Ovary (tissue), 9 donors: ENCODE data around the gene CAMTA1. TPM values are rescaled to one million over a fixed set of nuclear protein-coding genes. Genes with fewer than 3 reads are reported as not detected.

ENCODE experiments used
- DNase-seq, 5 donors: peaks; one replicate each; pipeline ENCODE4 v3.0.0-alpha.2; 2019 to 2020
- H3K27ac ChIP-seq, 2 donors: fragments of 200-600 bp; one replicate each; pipeline versions ENCODE4 v1.5.1 to v1.8.0; 2019 to 2022
- H3K27me3 ChIP-seq: fragments of 200-600 bp; one replicate; pipeline ENCODE4 v1.8.0; 2022
- H3K36me3 ChIP-seq: fragments of 200-600 bp; sonication (generic); one replicate; pipeline ENCODE4 v1.5.1; 2019
- H3K4me1 ChIP-seq: one replicate; pipeline ENCODE4 v1.8.1; 2013; ENCODE audit warnings: mild to moderate bottlenecking, moderate library complexity; ENCODE audit not compliant: insufficient read depth
- H3K4me3 ChIP-seq: fragments of 200-600 bp; sonication (generic); one replicate; pipeline ENCODE4 v1.5.1; 2017
- H3K9me3 ChIP-seq, 2 donors: fragments of 200-600 bp in 1 of 2; sonication (generic) in 1 of 2; one replicate each; pipeline versions ENCODE4 v1.5.1 to v1.8.1; 2013 to 2019; ENCODE audit warnings: mild to moderate bottlenecking in 1 of 2, moderate library complexity in 1 of 2
- CTCF ChIP-seq, 3 donors: fragments of 450-650 bp in 2 of 3; fragments of 200-600 bp in 1 of 3; IDR thresholded peaks; one replicate each; pipeline versions ENCODE4 v1.5.1 to v1.8.0; 2016 to 2022; ENCODE audit warnings: antibody characterized with exemption in 3 of 3, mild to moderate bottlenecking in 1 of 3
- EP300 ChIP-seq: sonication (generic); formaldehyde crosslinking; IDR thresholded peaks from one replicate; pipeline ENCODE4 v1.6.1; 2017; ENCODE audit warnings: antibody characterized with exemption
- POLR2A ChIP-seq: fragments of 450-650 bp; IDR thresholded peaks from one replicate; pipeline ENCODE4 v1.6.1; 2017; ENCODE audit warnings: antibody characterized with exemption, mild to moderate bottlenecking, moderate library complexity
- WGBS, 3 donors: extraction: QIAGEN DNeasy Blood & Tissue Kit in 1 of 3; methylation state at CpG; one replicate each; pipeline versions ENCODE4 v1.1.5 to v1.1.7; 2013 to 2017; 5-methylcytosine and 5-hydroxymethylcytosine counted together
- intact Hi-C, 4 donors: fragments of 100-400 bp; cut with DNase I; formaldehyde crosslinking; loops; one replicate each; pipeline versions ENCODE4 v1.11.0 to v1.15.1; 2022 to 2023
- polyA plus RNA-seq, 2 donors: library from polyadenylated mRNA; stranded (reverse); fragments of 200-250 nt in 1 of 2; fragments of 350-450 nt in 1 of 2; fragmentation: Illumina TruSeq in 1 of 2; extraction: RNeasy Lipid Tissue Mini Kit (QIAGEN cat#74804) in 1 of 2; gene quantifications; one replicate each; pipeline ENCODE4 v1.2.3, GENCODE V29; 2013 to 2014
- total RNA-seq, 7 donors: library from RNA; depleted of rRNA in 2 of 7; stranded (reverse); fragments of >200 nt in 2 of 7; fragmentation: NEBNext Ultra II Directional in 3 of 7; extraction: Animal tissue kit (Norgen Biotek cat#: 25700) in 3 of 7; gene quantifications; one replicate each; pipeline versions ENCODE4 v1.1.0 to v1.2.4, GENCODE V29; 2016 to 2023
- donor health status: DM: no; HTN: no; CAD: no; lungs with moderate emphysema.
- donor health status: DM: no; HTN: no; CAD: no.
- donor health status: Bipolar disorder and iron deficiency.
- donor health status: DM: yes; HTN: yes; CAD: no.
- donor health status: DM: no; HTN: no; CAD: no.
- donor health status: DM: yes; HTN: yes; CAD: no.

Gene CAMTA1
- total and polyA plus RNA-seq, 9 donors: 51.1 to 150 (median 67.4) TPM

- peaks cover 4% of the 10 kb centered on the region for H3K4me1 ChIP-seq
- no peak overlapping the region for H3K27ac ChIP-seq
- H3K4me3 ChIP-seq: no peak overlapping the region
- no peaks in the 10 kb centered on the region for H3K9me3 ChIP-seq
- intact Hi-C loops: no loop called here
- H3K36me3 ChIP-seq: no peaks in the 10 kb centered on the region
- no peaks in the 10 kb centered on the region for H3K27me3 ChIP-seq
- no peak for DNase-seq
- no peak for TF ChIP-seq POLR2A
- TF ChIP-seq CTCF (IDR thresholded peaks at IDR 0.05): no peak
- no peak for TF ChIP-seq EP300
- WGBS, 3 donors: 83 to 89% (median 87%) methylated on average over 8 of the region's 8 CpGs
Measured at GRCh38 chr1:7303554-7304317, 518.5 kb downstream of the CAMTA1 start.

GRCh38 chr1:7313081-7313546 is 527.9 kb downstream of the CAMTA1 start:
- H3K27ac ChIP-seq: no peak overlapping the region
- no peaks in the 10 kb centered on the region for H3K36me3 ChIP-seq
- no peak for DNase-seq
- H3K4me1 ChIP-seq: no peaks in the 10 kb centered on the region
- intact Hi-C loops: no loop called here
- 40 to 52% (median 48%) methylated on average over 8 of the region's 8 CpGs for WGBS, 3 donors
- H3K4me3 ChIP-seq: no peak overlapping the region
- H3K9me3 ChIP-seq: no peaks in the 10 kb centered on the region
- no peaks in the 10 kb centered on the region for H3K27me3 ChIP-seq
- TF ChIP-seq EP300: no peak
- no peak for TF ChIP-seq CTCF (IDR thresholded peaks at IDR 0.05)
- no peak for TF ChIP-seq POLR2A

GRCh38 chr1:7313826-7314225 is 528.6 kb downstream of the CAMTA1 start:
- Histone ChIP-seq H3K36me3 (no peaks in the 10 kb centered on the region), H3K27ac (no peak overlapping the region), H3K9me3 (no peaks in the 10 kb centered on the region), H3K27me3 (no peaks in the 10 kb centered on the region), H3K4me3 (no peak overlapping the region), H3K4me1 (no peaks in the 10 kb centered on the region)
- intact Hi-C loops: no loop called here
- TF ChIP-seq EP300 (no peak), POLR2A (no peak), CTCF (IDR thresholded peaks at IDR 0.05) (no peak)
- no peak for DNase-seq
- WGBS, 3 donors: 92 to 93% (median 93%) methylated on average over 5 of the region's 5 CpGs

GRCh38 chr1:7315316-7315715 is 530.1 kb downstream of the CAMTA1 start:
- no peak for DNase-seq
- H3K4me1 ChIP-seq: no peaks in the 10 kb centered on the region
- TF ChIP-seq EP300 (no peak), POLR2A (no peak), CTCF (IDR thresholded peaks at IDR 0.05) (no peak)
- intact Hi-C loops: no loop called here
- H3K27me3 ChIP-seq: no peaks in the 10 kb centered on the region
- no peak overlapping the region for H3K27ac ChIP-seq
- no peak overlapping the region for H3K4me3 ChIP-seq
- no peaks in the 10 kb centered on the region for H3K9me3 ChIP-seq
- H3K36me3 ChIP-seq: no peaks in the 10 kb centered on the region
- WGBS, 3 donors: 81 to 95% (median 89%) methylated on average over 4 of the region's 4 CpGs
